Bronchial epithelial cell (primary cell): ENCODE results near the gene YIF1A. TPM values are rescaled to one million over a fixed set of nuclear protein-coding genes. Genes with fewer than 3 reads are reported as not detected.

Experiments used
- DNase-seq: peaks from one replicate; pipeline ENCODE4 v3.0.0-alpha.2; 2010; ENCODE audit warnings: low read depth
- FAIRE-seq: peaks from 2 replicates; lab custom pipeline; 2011; peaks lifted over from hg19 to GRCh38; lab: Jason Lieb, UNC
- H3K27me3 ChIP-seq: 2 replicates; pipeline ENCODE4 v1.5.1; 2011; ENCODE audit warnings: low read length; ENCODE audit not compliant: control insufficient read depth, insufficient read depth
- H3K36me3 ChIP-seq: 2 replicates; pipeline ENCODE4 v1.5.1; 2011; ENCODE audit warnings: low read length; ENCODE audit not compliant: control insufficient read depth, insufficient read depth
- H3K4me3 ChIP-seq: 2 replicates; pipeline ENCODE4 v1.5.1; 2011; ENCODE audit warnings: mild to moderate bottlenecking, low read depth, low read length, control low read depth
- CTCF ChIP-seq: IDR thresholded peaks from 2 replicates; pipeline ENCODE4 v1.5.1; 2011; ENCODE audit warnings: mild to moderate bottlenecking, moderate library complexity, low read length, control low read depth, inconsistent platforms; ENCODE audit not compliant: insufficient read depth, severe bottlenecking
- total RNA-seq: library from RNA; depleted of rRNA; stranded (reverse); fragments of >200 nt; gene quantifications from 2 replicates; pipeline ENCODE4 v1.2.1, GENCODE V29; 2014

Gene YIF1A
- total RNA-seq, 1 donor from 2014 or later: 231 TPM

GRCh38 chr11:66293352-66293751, 4.4 kb upstream of the YIF1A start:
- Histone ChIP-seq H3K27me3 (peaks cover 9% of the 10 kb centered on the region), H3K36me3 (no peaks in the 10 kb centered on the region), H3K4me3 (no peak overlapping the region)
- TF ChIP-seq CTCF: no peak
- no peak for DNase-seq
- no peak for FAIRE-seq

GRCh38 chr11:66292543-66293332, 3.8 kb upstream of the YIF1A start:
- DNase-seq (no peak), FAIRE-seq (peak; percentile 58)
- Histone ChIP-seq H3K27me3 (peaks cover 9% of the 10 kb centered on the region), H3K36me3 (peaks cover 1% of the 10 kb centered on the region), H3K4me3 (no peak overlapping the region)
- no peak for TF ChIP-seq CTCF

- TF ChIP-seq CTCF: no peak
- FAIRE-seq: no peak
- peaks cover 1% of the 10 kb centered on the region for H3K36me3 ChIP-seq
- peaks cover 9% of the 10 kb centered on the region for H3K27me3 ChIP-seq
- DNase-seq: no peak
- H3K4me3 ChIP-seq: peak within 1 kb of the TSS; percentile 29
Observed at GRCh38 chr11:66291706-66292542, 3.0 kb upstream of the YIF1A start, which contains the start of gene TMEM151A. TMEM151A (plus strand) TSS chr11:66291894; CDS start chr11:66292014, 120 bp downstream.

- FAIRE-seq: no peak
- Histone ChIP-seq H3K27me3 (peaks cover 9% of the 10 kb centered on the region), H3K4me3 (no peak overlapping the region), H3K36me3 (peaks cover 4% of the 10 kb centered on the region)
- no peak for TF ChIP-seq CTCF
- no peak for DNase-seq
Observed at GRCh38 chr11:66291303-66291705, 2.4 kb upstream of the YIF1A start.

- Histone ChIP-seq H3K36me3 (peaks cover 8% of the 10 kb centered on the region), H3K4me3 (no peak overlapping the region), H3K27me3 (peaks cover 9% of the 10 kb centered on the region)
- FAIRE-seq: no peak
- DNase-seq: no peak
- no peak for TF ChIP-seq CTCF
Observed at GRCh38 chr11:66290330-66290621, 1.3 kb upstream of the YIF1A start.
